ENCODE measurements around the gene DAGLB.
"Not testable (repeated sequence)": the region's sequence is repeated elsewhere in the genome, so short reads cannot be mapped to it uniquely, and the experiment has no call there.

Gene DAGLB

GRCh38 chr7:6460303-6460702 is 12.5 kb upstream of the DAGLB start:
- no peak for DNase-seq

GRCh38 chr7:6458676-6459075 is 10.9 kb upstream of the DAGLB start:
- not testable (repeated sequence) for DNase-seq

GRCh38 chr7:6453734-6454133 is 6.0 kb upstream of the DAGLB start:
- no peak for DNase-seq

GRCh38 chr7:6451224-6451705 is 3.5 kb upstream of the DAGLB start:
- DNase-seq: no peak

GRCh38 chr7:6450591-6450990 is 2.8 kb upstream of the DAGLB start:
- DNase-seq: not testable (repeated sequence)

- not testable (repeated sequence) for DNase-seq
These were observed 2.1 kb upstream of the DAGLB start for GRCh38 chr7:6449884-6450283.

- DNase-seq: no peak
These were observed 1.3 kb upstream of the DAGLB start for GRCh38 chr7:6448943-6449543.

- DNase-seq: peak; percentile 24
These were observed 745 bp downstream of the DAGLB start for GRCh38 chr7:6446838-6447580.

- no peak for DNase-seq
These were observed 3.1 kb downstream of the DAGLB start for GRCh38 chr7:6444516-6445269.

- DNase-seq: no peak
These were observed 4.3 kb downstream of the DAGLB start for GRCh38 chr7:6443372-6443941.

- DNase-seq: no peak
These were observed 5.6 kb downstream of the DAGLB start for GRCh38 chr7:6442114-6442513.

- no peak for DNase-seq
These were observed 7.4 kb downstream of the DAGLB start for GRCh38 chr7:6440381-6440780.

- no peak for DNase-seq
These were observed 9.3 kb downstream of the DAGLB start for GRCh38 chr7:6438427-6438826.

- no peak for DNase-seq
These were observed 10.5 kb downstream of the DAGLB start for GRCh38 chr7:6437251-6437650.

GRCh38 chr7:6436385-6436685 is 11.4 kb downstream of the DAGLB start:
- no peak for DNase-seq

GRCh38 chr7:6435486-6436384 is 12.0 kb downstream of the DAGLB start:
- peak; percentile 85 for DNase-seq

GRCh38 chr7:6433784-6434615 is 13.8 kb downstream of the DAGLB start:
- peak; percentile 26 for DNase-seq

- no peak for DNase-seq
These were observed 15.0 kb downstream of the DAGLB start for GRCh38 chr7:6432781-6433180.

- DNase-seq: no peak
These were observed 16.8 kb downstream of the DAGLB start for GRCh38 chr7:6430974-6431373.

GRCh38 chr7:6430271-6430940 is 17.3 kb downstream of the DAGLB start:
- DNase-seq: no peak

GRCh38 chr7:6425948-6426347 is 21.8 kb downstream of the DAGLB start:
- DNase-seq: no peak

Measured in midbrain (tissue), 1 donor.